Sciatic nerve (tissue), 2 donors: Measurements from ENCODE around the gene MLX. TPM values are rescaled to one million over a fixed set of nuclear protein-coding genes. Genes with fewer than 3 reads are reported as not detected.
A peak's percentile ranks its signal among the peaks of the same experiment; 100 is the strongest.
"Not testable (repeated sequence)": the region's sequence is repeated elsewhere in the genome, so short reads cannot be mapped to it uniquely, and the experiment has no call there.

Experiments
- ATAC-seq: fragments of 200-7000 bp; cut with Tn5 transposase; one replicate; pipeline ENCODE4 v1.9.1; 2020; ENCODE audit warnings: mild to moderate bottlenecking, moderate library complexity
- DNase-seq: peaks from one replicate; pipeline ENCODE4 v3.0.0-alpha.2; 2020; ENCODE audit warnings: low spot score
- intact Hi-C: fragments of 100-400 bp; cut with DNase I; formaldehyde crosslinking; loops from one replicate; pipeline ENCODE4 v1.14.2; 2022
- total RNA-seq: library from RNA; stranded (reverse); fragmentation: NEBNext Ultra II Directional; extraction: Animal tissue kit (Norgen Biotek cat#: 25700); gene quantifications from one replicate; pipeline ENCODE4 v1.2.1, GENCODE V29; 2021
- donor health status: DM: no; HTN: no; CAD: no.
- donor health status: DM: no; HTN: no; CAD: no.

The MLX gene
- total RNA-seq, 1 donor from 2014 or later, result 26.6 TPM

DNA sequence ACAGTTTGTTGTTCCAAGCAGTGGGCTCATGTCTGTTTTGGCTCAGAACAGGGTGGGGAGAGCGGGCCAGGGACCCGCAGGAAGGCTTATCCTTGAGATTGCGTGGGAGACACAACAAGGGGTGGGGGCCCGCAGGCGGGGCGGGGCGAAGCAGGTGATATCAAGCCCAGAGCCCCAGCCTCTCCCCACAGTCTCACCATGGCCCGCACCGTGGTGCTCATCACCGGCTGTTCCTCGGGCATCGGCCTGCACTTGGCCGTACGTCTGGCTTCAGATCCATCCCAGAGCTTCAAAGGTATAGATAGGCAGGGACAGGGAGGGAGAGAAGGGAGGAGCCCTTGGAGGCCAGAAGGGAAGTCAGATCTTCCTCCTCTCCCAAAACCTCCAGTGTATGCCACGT, 14.2 kb upstream of the MLX start, which contains the start of gene HSD17B1:
TSS of gene HSD17B1 (plus strand) at position 188 of the 400 bp plus-strand sequence. CDS start at position 199, 11 bp downstream.
- DNase-seq, intact Hi-C loops, ATAC-seq: not testable (repeated sequence)

GRCh38 chr17:42553161-42553818, 13.6 kb upstream of the MLX start:
- DNase-seq (no peak), ATAC-seq (peak; percentile 5)
- intact Hi-C loops, result no loop called here

GRCh38 chr17:42553866-42554249, 13.0 kb upstream of the MLX start:
- ATAC-seq (peak; percentile 2), DNase-seq (no peak)
- intact Hi-C loops, result no loop called here

DNA sequence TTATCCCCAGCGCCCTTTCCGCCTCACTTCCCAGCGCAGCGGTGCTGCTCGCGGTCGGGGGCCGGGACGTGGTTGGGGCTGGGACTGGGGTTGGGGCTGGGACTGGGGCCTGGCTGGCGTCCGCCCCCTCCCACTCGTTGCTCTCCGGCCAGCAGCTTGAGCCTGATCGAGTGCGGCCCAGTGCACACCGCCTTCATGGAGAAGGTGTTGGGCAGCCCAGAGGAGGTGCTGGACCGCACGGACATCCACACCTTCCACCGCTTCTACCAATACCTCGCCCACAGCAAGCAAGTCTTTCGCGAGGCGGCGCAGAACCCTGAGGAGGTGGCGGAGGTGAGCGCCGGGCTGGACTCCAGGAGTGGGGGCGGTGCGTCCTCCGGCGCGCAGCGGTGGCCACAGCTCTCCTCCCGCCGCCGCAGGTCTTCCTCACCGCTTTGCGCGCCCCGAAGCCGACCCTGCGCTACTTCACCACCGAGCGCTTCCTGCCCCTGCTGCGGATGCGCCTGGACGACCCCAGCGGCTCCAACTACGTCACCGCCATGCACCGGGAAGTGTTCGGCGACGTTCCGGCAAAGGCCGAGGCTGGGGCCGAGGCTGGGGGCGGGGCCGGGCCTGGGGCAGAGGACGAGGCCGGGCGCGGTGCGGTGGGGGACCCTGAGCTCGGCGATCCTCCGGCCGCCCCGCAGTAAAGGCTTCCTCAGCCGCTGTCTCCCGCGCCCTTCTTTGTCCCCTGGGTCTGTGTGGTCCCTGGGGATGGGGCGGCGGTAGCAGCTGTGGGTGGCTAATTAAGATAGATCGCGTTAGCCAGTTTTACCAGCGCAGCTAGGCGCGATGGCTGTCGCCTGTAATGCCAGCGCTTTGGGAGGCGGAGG, 12.4 kb upstream of the MLX start:
- ATAC-seq (peak; percentile 95), DNase-seq (peak; percentile 92)
- intact Hi-C loops, result no loop called here

DNA sequence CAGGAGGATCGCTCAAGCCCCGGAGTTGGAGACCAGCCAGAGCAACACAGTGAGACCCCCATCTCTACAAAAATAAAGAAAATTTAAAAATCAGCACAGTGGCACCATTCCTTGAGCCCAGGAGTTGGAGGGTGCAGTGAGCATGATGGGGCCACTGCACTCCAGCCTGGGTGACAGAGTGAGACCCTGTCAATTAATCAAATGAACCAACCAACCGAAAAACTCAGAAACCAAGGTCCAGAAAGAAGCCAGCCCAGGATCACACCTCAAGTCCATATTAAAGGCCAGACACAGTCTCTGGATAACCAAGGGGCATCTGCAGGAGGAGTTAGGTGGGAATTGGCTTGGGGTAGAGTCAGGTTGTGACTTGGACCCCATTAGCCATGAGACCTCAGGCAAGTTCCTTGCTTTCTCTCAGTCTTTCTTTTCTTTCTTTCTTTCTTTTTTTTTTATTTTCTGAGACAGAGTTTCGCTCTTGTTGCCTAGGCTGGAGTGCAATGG, 11.7 kb upstream of the MLX start:
- ATAC-seq (no peak), DNase-seq (no peak)
- intact Hi-C loops, result no loop called here

GRCh38 chr17:42555961-42556617, 10.8 kb upstream of the MLX start:
- intact Hi-C loops, DNase-seq, ATAC-seq: not testable (repeated sequence)

DNA sequence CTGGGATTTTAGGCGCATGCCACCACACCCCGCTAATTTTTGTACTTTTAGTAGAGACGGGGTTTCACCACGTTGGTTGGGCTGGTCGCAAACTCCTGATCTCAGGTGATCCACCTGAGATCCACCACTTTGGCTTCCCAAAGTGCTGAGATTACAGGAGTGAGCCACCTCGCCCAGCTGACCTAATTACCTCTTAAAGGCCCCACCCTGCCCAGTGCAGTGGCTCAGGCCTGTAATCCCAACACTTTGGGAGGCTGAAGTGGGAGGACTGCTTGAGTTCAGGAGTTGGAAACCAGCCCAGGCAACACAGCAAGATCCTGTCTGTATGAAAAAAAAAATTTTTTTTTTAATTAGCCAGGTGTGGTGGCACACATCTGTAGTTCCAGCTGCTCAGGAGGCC, 7.8 kb upstream of the MLX start:
- intact Hi-C loops, result no loop called here
- no peak for DNase-seq
- no peak for ATAC-seq

GRCh38 chr17:42560246-42560645, 6.7 kb upstream of the MLX start:
- DNase-seq, result no peak
- intact Hi-C loops, result no loop called here
- ATAC-seq, result no peak

GRCh38 chr17:42561897-42562387, 5.0 kb upstream of the MLX start, which contains the start of gene COASY:
TSS of gene COASY (plus strand) at chr17:42562148. CDS start at chr17:42562623, 475 bp downstream.
- ATAC-seq, result peak; percentile 92
- intact Hi-C loops, result no loop called here
- DNase-seq, result peak; percentile 98

- intact Hi-C loops, result no loop called here
- DNase-seq (no peak), ATAC-seq (peak; percentile 0)
These were observed 4.3 kb upstream of the MLX start for GRCh38 chr17:42562388-42563142.

GRCh38 chr17:42563143-42563509, 3.8 kb upstream of the MLX start:
- intact Hi-C loops, result no loop called here
- ATAC-seq, result no peak

DNA sequence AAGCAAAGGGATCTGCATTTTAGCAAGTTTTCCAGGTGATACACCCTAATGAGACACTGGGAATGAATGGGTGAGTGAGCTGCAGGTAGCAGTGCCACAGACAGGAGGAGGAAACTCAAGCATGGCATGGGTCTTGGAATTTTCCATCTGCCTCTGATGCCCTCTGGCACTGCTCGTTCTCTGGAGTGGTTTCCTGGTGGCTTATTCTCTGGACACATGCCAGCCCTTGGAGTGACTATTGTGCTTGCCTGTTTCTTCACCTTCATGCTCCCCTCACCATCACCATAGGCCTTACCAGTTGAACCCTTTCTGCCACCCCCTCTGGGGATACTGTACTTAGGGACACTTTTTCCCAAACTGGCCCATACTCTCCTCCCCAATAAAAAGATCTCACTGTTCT, 3.4 kb upstream of the MLX start:
- DNase-seq (no peak), ATAC-seq (no peak)

More at GRCh38 chr17:42563143-42563509, 3.8 kb upstream of the MLX start:
- no peak for DNase-seq

GRCh38 chr17:42563950-42564349, 3.0 kb upstream of the MLX start:
- ATAC-seq, result no peak
- DNase-seq, result no peak
- intact Hi-C loops, result no loop called here

More for the DNA sequence above, 3.4 kb upstream of the MLX start:
- intact Hi-C loops, result no loop called here

DNA sequence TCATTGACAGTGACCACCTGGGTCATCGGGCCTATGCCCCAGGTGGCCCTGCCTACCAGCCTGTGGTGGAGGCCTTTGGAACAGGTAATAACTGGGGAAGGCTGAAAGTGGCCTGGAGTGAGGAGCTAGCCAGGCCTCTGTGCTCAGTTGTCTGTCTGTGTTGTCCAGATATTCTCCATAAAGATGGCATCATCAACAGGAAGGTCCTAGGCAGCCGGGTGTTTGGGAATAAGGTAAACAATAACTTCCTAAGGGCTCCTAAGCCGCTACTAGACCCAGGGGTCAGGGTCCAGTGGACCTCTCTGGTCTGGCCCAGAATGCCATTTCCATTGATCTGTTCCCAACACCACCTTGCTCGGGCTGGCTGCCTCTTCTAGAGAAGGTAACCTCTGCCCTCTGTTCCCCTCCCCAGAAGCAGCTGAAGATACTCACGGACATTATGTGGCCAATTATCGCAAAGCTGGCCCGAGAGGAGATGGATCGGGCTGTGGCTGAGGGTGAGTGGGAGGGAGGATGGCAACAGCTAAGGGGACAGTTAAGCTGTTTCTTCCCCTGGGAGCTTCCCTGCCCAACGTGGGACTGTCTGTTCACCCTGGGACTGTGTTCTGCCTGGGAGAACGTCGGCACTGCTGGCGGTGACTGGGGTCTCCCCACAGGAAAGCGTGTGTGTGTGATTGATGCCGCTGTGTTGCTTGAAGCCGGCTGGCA, 1.9 kb upstream of the MLX start:
- ATAC-seq (no peak), DNase-seq (no peak)
- intact Hi-C loops, result no loop called here

DNA sequence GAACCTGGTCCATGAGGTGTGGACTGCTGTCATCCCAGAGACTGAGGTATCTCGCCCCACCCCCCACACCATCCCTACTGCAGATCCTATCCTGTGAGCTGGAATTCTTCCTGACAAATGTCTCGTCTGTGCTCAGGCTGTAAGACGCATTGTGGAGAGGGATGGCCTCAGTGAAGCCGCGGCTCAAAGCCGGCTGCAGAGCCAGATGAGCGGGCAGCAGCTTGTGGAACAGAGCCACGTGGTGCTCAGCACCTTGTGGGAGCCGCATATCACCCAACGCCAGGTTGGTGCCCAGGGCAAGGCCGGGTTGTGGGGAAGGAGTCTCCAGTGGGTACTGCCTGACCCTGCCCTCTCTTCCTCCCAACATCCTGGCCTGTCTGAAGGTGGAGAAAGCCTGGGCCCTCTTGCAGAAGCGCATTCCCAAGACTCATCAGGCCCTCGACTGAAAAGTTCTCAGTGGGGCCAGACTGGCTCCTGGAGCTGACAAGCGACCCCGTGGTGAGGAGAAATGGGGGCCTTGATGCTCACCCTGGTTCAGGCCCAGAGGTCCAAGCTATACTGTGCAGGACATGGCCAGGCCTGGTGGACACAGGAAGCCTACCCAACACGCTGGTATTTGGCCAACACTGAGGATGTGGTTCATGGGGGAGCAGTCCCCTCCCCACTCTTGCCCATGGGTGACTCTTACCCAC, 1.2 kb upstream of the MLX start:
- DNase-seq, result no peak
- intact Hi-C loops, result no loop called here
- ATAC-seq, result no peak

DNA sequence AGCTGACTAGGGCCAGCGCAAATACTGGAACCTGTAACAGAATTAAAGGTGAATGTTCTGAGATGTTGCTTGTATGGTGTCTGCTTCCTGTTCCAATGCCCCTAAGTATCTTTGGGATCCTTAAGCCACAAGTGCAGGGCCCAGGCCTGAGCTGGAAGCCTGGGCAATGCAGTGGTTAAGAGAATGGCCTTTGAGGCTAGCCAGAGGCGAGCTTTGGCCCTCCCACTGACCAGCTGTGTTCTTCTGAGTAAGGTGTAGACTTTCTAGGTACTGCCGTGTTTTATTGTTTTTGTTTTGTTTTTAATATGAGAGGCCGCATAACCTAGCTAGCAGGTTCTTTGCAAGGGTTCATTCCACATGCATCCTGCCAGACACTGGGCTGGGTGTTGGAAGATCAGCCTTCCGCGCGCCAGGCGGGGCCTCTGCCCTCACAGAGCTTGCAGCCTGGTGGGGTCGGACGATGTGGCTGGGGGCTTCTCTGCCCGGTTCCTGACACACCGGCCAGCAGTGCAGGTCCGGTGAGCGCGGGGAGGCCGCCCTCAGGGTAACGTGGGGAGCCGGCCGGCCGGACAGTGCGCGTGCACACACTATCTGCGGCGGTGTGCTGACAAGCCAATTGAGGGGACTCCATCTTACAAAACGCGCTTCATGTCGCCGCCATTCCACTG, 551 bp upstream of the MLX start:
- ATAC-seq, result peak; percentile 25
- no peak for DNase-seq
- intact Hi-C loops, result no loop called here
